IMR-90 (cell line): ENCODE results near the gene SUN5. TPM values are rescaled to one million over a fixed set of nuclear protein-coding genes. Genes with fewer than 3 reads are reported as not detected.

ENCODE experiments used
- ATAC-seq: fragments of 200-7000 bp; cut with Tn5 transposase; 2 replicates; pipeline ENCODE4 v1.9.1; 2020; ENCODE audit warnings: low read depth, mild to moderate bottlenecking, moderate library complexity
- BruUV-seq: library from RNA; stranded (reverse); fragments of 400-500 nt; replicated peaks from 2 replicates; lab custom pipeline; 2021; lab: Mats Ljungman, UMichigan
- CTCF ChIA-PET: fragments of 300-600 bp; formaldehyde crosslinking; extraction: SDS; loops from one replicate; lab custom pipeline; 2021; ENCODE audit warnings: antibody characterized with exemption; lab: Yijun Ruan, JAX
- POLR2A ChIA-PET: fragments of 300-600 bp; sonication (Branson Sonifier 250); formaldehyde crosslinking; loops from one replicate; lab custom pipeline; 2022; ENCODE audit warnings: antibody characterized with exemption; ENCODE audit not compliant: unreplicated experiment; lab: Charles Lee
- DNase-seq: peaks from one replicate; pipeline ENCODE4 v3.0.0; 2013
- H2AFZ ChIP-seq: replicated peaks from 2 replicates; pipeline ENCODE3; 2013; ENCODE audit warnings: low read length, mild to moderate bottlenecking; ENCODE audit not compliant: poor library complexity
- H2AK5ac ChIP-seq: 2 replicates; pipeline ENCODE4 v1.6.1; 2013; ENCODE audit warnings: low read depth, low read length, inconsistent platforms
- H2AK9ac ChIP-seq: replicated peaks from 2 replicates; pipeline ENCODE3; 2013; ENCODE audit warnings: mild to moderate bottlenecking, low read depth, low read length, moderate library complexity; ENCODE audit not compliant: poor library complexity
- H2BK120ac ChIP-seq: 2 replicates; pipeline ENCODE4 v1.6.1; 2013; ENCODE audit warnings: low read depth, low read length, inconsistent platforms
- H2BK15ac ChIP-seq: 3 replicates; pipeline ENCODE4 v1.6.1; 2013; ENCODE audit warnings: low read depth, low read length, inconsistent platforms
- H2BK20ac ChIP-seq: 2 replicates; pipeline ENCODE4 v1.6.1; 2013; ENCODE audit warnings: low read depth, mild to moderate bottlenecking, inconsistent platforms, low read length, moderate library complexity
- H2BK5ac ChIP-seq: 2 replicates; pipeline ENCODE4 v1.6.1; 2013; ENCODE audit warnings: mild to moderate bottlenecking, low read depth, low read length, inconsistent platforms; ENCODE audit not compliant: poor library complexity, severe bottlenecking
- H3K14ac ChIP-seq: replicated peaks from 2 replicates; pipeline ENCODE4 v1.6.1; 2013; ENCODE audit warnings: low read depth, low read length, inconsistent platforms
- H3K18ac ChIP-seq: 2 replicates; pipeline ENCODE4 v1.6.1; 2013; ENCODE audit warnings: low read depth, low read length, control low read depth
- H3K23ac ChIP-seq: 2 replicates; pipeline ENCODE4 v1.6.1; 2013; ENCODE audit warnings: low read depth, low read length, inconsistent platforms
- H3K27ac ChIP-seq: 2 replicates; pipeline ENCODE4 v1.5.1; 2013; ENCODE audit warnings: mild to moderate bottlenecking, control low read depth, low read length; ENCODE audit not compliant: insufficient read depth
- H3K27me3 ChIP-seq: 2 replicates; pipeline ENCODE4 v1.6.1; 2013; ENCODE audit warnings: low read length; ENCODE audit not compliant: control insufficient read depth, insufficient read depth
- H3K36me3 ChIP-seq: 2 replicates; pipeline ENCODE4 v1.6.1; 2013; ENCODE audit warnings: low read length, mixed read lengths; ENCODE audit not compliant: control insufficient read depth, insufficient read depth
- H3K4ac ChIP-seq: 2 replicates; pipeline ENCODE4 v1.6.1; 2013; ENCODE audit warnings: low read depth, low read length, inconsistent platforms
- H3K4me1 ChIP-seq: 2 replicates; pipeline ENCODE4 v1.6.1; 2013; ENCODE audit warnings: low read length, mixed read lengths; ENCODE audit not compliant: control insufficient read depth, insufficient read depth
- H3K4me2 ChIP-seq: 2 replicates; pipeline ENCODE4 v1.6.1; 2013; ENCODE audit warnings: low read depth, mild to moderate bottlenecking, control low read depth, low read length, moderate library complexity
- H3K4me3 ChIP-seq: 2 replicates; pipeline ENCODE4 v1.5.1; 2013; ENCODE audit warnings: low read depth, mild to moderate bottlenecking, control low read depth, low read length, moderate library complexity; ENCODE audit not compliant: insufficient read depth
- H3K56ac ChIP-seq: 2 replicates; pipeline ENCODE4 v1.6.1; 2013; ENCODE audit warnings: low read length, inconsistent platforms; ENCODE audit not compliant: insufficient read depth; ENCODE audit errors: extremely low read depth
- H3K79me1 ChIP-seq, 2 experiments: 2 replicates each; pipeline ENCODE4 v1.6.1; 2013; ENCODE audit warnings: low read length in 2 of 2, inconsistent platforms in 1 of 2, low read depth in 1 of 2
- H3K9ac ChIP-seq: 2 replicates; pipeline ENCODE4 v1.6.1; 2013; ENCODE audit warnings: low read depth, low read length, control low read depth
- H3K9me1 ChIP-seq: 2 replicates; pipeline ENCODE4 v1.6.1; 2013; ENCODE audit warnings: low read length, inconsistent platforms; ENCODE audit not compliant: insufficient read depth
- H3K9me3 ChIP-seq: 2 replicates; pipeline ENCODE4 v1.6.1; 2013; ENCODE audit warnings: low read length; ENCODE audit not compliant: control insufficient read depth, insufficient read depth
- H4K20me1 ChIP-seq: 2 replicates; pipeline ENCODE4 v1.6.1; 2013; ENCODE audit warnings: low read length, inconsistent platforms; ENCODE audit not compliant: insufficient read depth
- H4K5ac ChIP-seq: 2 replicates; pipeline ENCODE4 v1.6.1; 2013; ENCODE audit warnings: mild to moderate bottlenecking, low read depth, low read length, control low read depth
- H4K8ac ChIP-seq, 2 experiments: 2 replicates each; pipeline ENCODE4 v1.6.1; 2013; ENCODE audit warnings: low read depth in 2 of 2, low read length in 2 of 2, control low read depth in 1 of 2, inconsistent platforms in 1 of 2
- H4K91ac ChIP-seq: 2 replicates; pipeline ENCODE4 v1.6.1; 2013; ENCODE audit warnings: low read depth, low read length, inconsistent platforms; ENCODE audit not compliant: insufficient read depth
- BHLHE40 ChIP-seq: fragments of 150-350 bp; IDR thresholded peaks from 2 replicates; pipeline ENCODE4 v1.6.1; 2016; ENCODE audit warnings: mild to moderate bottlenecking, low read depth, low read length
- CEBPB ChIP-seq: IDR thresholded peaks from 2 replicates; pipeline ENCODE4 v1.6.1; 2012; ENCODE audit warnings: low read depth, low read length, improper control_type of control experiment
- CHD1 ChIP-seq: IDR thresholded peaks from 2 replicates; pipeline ENCODE4 v1.6.1; 2012; ENCODE audit warnings: low read depth, low read length, improper control_type of control experiment
- ELK1 ChIP-seq: fragments of 150-350 bp; IDR thresholded peaks from 2 replicates; pipeline ENCODE4 v1.6.1; 2016; ENCODE audit warnings: low read depth, mild to moderate bottlenecking, low read length, moderate library complexity, borderline replicate concordance
- FOS ChIP-seq: fragments of 150-350 bp; IDR thresholded peaks from 2 replicates; pipeline ENCODE4 v1.6.1; 2016; ENCODE audit warnings: low read depth, low read length
- MAFK ChIP-seq: IDR thresholded peaks from 2 replicates; pipeline ENCODE4 v1.6.1; 2012; ENCODE audit warnings: low read depth, low read length, improper control_type of control experiment
- MAZ ChIP-seq: IDR thresholded peaks from 2 replicates; pipeline ENCODE4 v1.6.1; 2012; ENCODE audit warnings: low read depth, mild to moderate bottlenecking, low read length, improper control_type of control experiment, moderate library complexity, borderline replicate concordance
- MXI1 ChIP-seq: IDR thresholded peaks from 2 replicates; pipeline ENCODE4 v1.6.1; 2012; ENCODE audit warnings: low read depth, mild to moderate bottlenecking, low read length, moderate library complexity, borderline replicate concordance
- NFE2L2 ChIP-seq: fragments of 150-350 bp; IDR thresholded peaks from 2 replicates; pipeline ENCODE4 v1.6.1; 2016; ENCODE audit warnings: low read depth, mild to moderate bottlenecking, low read length
- POLR2A ChIP-seq: IDR thresholded peaks from 2 replicates; pipeline ENCODE4 v1.6.1; 2012; ENCODE audit warnings: mild to moderate bottlenecking, low read depth, low read length
- RAD21 ChIP-seq: IDR thresholded peaks from 2 replicates; pipeline ENCODE4 v1.6.1; 2012; ENCODE audit warnings: low read length, improper control_type of control experiment
- RCOR1 ChIP-seq: IDR thresholded peaks from 2 replicates; pipeline ENCODE4 v1.6.1; 2012; ENCODE audit warnings: mild to moderate bottlenecking, low read length, improper control_type of control experiment; ENCODE audit not compliant: insufficient replicate concordance
- RFX5 ChIP-seq: IDR thresholded peaks from 2 replicates; pipeline ENCODE4 v1.8.0; 2012; ENCODE audit warnings: low read depth, mild to moderate bottlenecking, low read length, moderate library complexity
- SMC3 ChIP-seq: fragments of 150-350 bp; IDR thresholded peaks from 2 replicates; pipeline ENCODE4 v1.6.1; 2016; ENCODE audit warnings: low read depth, mild to moderate bottlenecking, antibody characterized with exemption, low read length, moderate library complexity
- USF2 ChIP-seq: fragments of 150-350 bp; IDR thresholded peaks from 2 replicates; pipeline ENCODE4 v1.6.1; 2017; ENCODE audit warnings: mild to moderate bottlenecking, antibody characterized with exemption, low read length, low read depth
- WGBS, 2 experiments: methylation state at CpG; one replicate each; pipeline versions ENCODE4 v1.1.5 to v1.1.7; 2013; ENCODE audit warnings: missing lambda C conversion rate in 2 of 2; ENCODE audit not compliant: insufficient read length in 1 of 2; ENCODE audit errors: extremely low coverage in 2 of 2; 5-methylcytosine and 5-hydroxymethylcytosine counted together
- dilution Hi-C: fragments of 300-500 bp; cut with HindIII; formaldehyde crosslinking; loops from one replicate; pipeline ENCODE4 v1.14.3; 2018; ENCODE audit warnings: low sequenced_read_pairs; ENCODE audit not compliant: unreplicated experiment
- in situ Hi-C: fragments of 300-500 bp; cut with MboI; formaldehyde crosslinking; loops from 3 replicates; pipeline ENCODE4 v1.14.3; 2019; ENCODE audit warnings: low sequenced_read_pairs, inconsistent platforms, mixed read lengths
- intact Hi-C: fragments of 100-400 bp; cut with micrococcal nuclease; formaldehyde crosslinking; loops from 2 replicates; pipeline ENCODE4 v1.10.0; 2022
- polyA plus RNA-seq, 3 experiments: library from polyadenylated mRNA; depleted of rRNA; stranded (reverse); fragments of >200 nt; gene quantifications; 2 replicates each; pipeline ENCODE4 v1.2.3, GENCODE V29; 2012; ENCODE audit warnings: low replicate concordance in 1 of 3
- total RNA-seq: library from RNA; depleted of rRNA; stranded (reverse); fragments of >200 nt; gene quantifications from 2 replicates; pipeline ENCODE4 v1.2.3, GENCODE V29; 2012
- TF ChIP-seq, protein P1 (sequence below): conservative IDR thresholded peaks from 2 replicates; pipeline ENCODE4 v1.5.1; 2012; ENCODE audit warnings: mild to moderate bottlenecking, low read depth, low read length, improper control_type of control experiment

Gene SUN5
- total and polyA plus RNA-seq, 2 of the 4 experiments (the other 2 are of a cell fraction): not detected

DNA sequence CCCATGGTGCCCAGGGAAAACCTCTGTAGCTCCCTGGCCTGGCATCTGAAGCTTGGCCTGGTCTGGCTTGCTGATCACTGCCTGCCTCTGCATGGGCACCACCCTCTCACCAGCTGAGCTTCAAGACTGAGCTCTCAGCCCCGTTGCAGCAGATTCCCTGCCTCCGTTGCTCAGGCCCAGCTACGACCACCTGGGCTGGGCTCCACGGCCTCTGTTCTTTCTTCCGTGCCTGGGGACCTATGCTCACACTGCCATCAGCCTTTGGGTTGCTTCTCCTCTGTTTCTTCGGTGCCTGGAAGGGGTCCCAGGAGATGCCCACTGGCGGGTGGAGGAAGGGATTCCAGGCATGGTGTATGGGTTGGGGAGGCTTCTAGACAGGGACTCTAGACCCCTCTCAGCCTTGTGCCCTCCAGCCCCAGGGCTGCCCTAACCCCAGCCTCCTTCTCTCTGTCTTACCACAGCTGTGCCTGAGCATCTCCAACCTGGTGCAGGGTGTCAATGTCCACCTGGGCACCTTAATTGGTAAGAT lies 12.4 kb upstream of the SUN5 start:
- Histone ChIP-seq H2BK5ac (no peak overlapping the region), H3K9me3 (no peaks in the 10 kb centered on the region), H3K79me1 (no peaks in the 10 kb centered on the region), H4K20me1 (no peaks in the 10 kb centered on the region), H2BK120ac (no peak overlapping the region), H2AK5ac (no peak overlapping the region), H4K8ac (no peak overlapping the region), H3K9ac (no peak overlapping the region), H3K36me3 (no peaks in the 10 kb centered on the region), H2AK9ac (peak overlapping the region; percentile 24), H2AFZ (peak overlapping the region; percentile 19), H3K27me3 (peaks cover 14% of the 10 kb centered on the region), H4K5ac (no peak overlapping the region), H3K14ac (no peak overlapping the region), H3K23ac (no peak overlapping the region), H2BK15ac (no peak overlapping the region), H3K4me3 (no peak overlapping the region), H3K4ac (no peak overlapping the region), H4K91ac (no peak overlapping the region), H3K56ac (no peak overlapping the region), H3K4me2 (no peak overlapping the region), H3K4me1 (no peaks in the 10 kb centered on the region), H3K27ac (no peak overlapping the region), H2BK20ac (no peak overlapping the region), H3K9me1 (no peaks in the 10 kb centered on the region), H3K18ac (no peak overlapping the region)
- POLR2A ChIA-PET: no interaction called here
- dilution Hi-C loops (no loop called here), intact Hi-C loops (no loop called here), in situ Hi-C loops (no loop called here)
- WGBS, 2 experiments: no CpG with 5 or more reads among the region's 7 CpGs
- DNase-seq (no peak), ATAC-seq (no peak)
- TF ChIP-seq FOS (no peak), CEBPB (no peak), MAFK (no peak), SMC3 (no peak), CHD1 (no peak), USF2 (no peak), NFE2L2 (no peak), ELK1 (no peak), MXI1 (no peak), RFX5 (no peak), RAD21 (no peak), MAZ (no peak), RCOR1 (no peak), POLR2A (no peak), BHLHE40 (no peak)
- TF ChIP-seq, protein P1, sequence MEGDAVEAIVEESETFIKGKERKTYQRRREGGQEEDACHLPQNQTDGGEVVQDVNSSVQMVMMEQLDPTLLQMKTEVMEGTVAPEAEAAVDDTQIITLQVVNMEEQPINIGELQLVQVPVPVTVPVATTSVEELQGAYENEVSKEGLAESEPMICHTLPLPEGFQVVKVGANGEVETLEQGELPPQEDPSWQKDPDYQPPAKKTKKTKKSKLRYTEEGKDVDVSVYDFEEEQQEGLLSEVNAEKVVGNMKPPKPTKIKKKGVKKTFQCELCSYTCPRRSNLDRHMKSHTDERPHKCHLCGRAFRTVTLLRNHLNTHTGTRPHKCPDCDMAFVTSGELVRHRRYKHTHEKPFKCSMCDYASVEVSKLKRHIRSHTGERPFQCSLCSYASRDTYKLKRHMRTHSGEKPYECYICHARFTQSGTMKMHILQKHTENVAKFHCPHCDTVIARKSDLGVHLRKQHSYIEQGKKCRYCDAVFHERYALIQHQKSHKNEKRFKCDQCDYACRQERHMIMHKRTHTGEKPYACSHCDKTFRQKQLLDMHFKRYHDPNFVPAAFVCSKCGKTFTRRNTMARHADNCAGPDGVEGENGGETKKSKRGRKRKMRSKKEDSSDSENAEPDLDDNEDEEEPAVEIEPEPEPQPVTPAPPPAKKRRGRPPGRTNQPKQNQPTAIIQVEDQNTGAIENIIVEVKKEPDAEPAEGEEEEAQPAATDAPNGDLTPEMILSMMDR: no peak
- no TSS peak for BruUV-seq
- CTCF ChIA-PET: no interaction called here
